SK-N-SH treated with all-trans-retinoic acid at 6 μM for 48 hours (cell line): ENCODE results near the gene FKBP2.

Source experiments
- ARNTL ChIP-seq: fragments of 450-650 bp; formaldehyde crosslinking; IDR thresholded peaks from 2 replicates; pipeline ENCODE4 v1.5.0; 2020; ENCODE audit warnings: low read depth, mild to moderate bottlenecking, moderate library complexity, borderline replicate concordance
- ESRRG ChIP-seq: fragments of 250-450 bp; sonication (Bioruptor Pico); IDR thresholded peaks from 2 replicates; pipeline ENCODE4 v1.6.1; 2021; ENCODE audit warnings: mild to moderate bottlenecking
- PPARA ChIP-seq: fragments of 250-450 bp; sonication (Bioruptor Pico); IDR thresholded peaks from 2 replicates; pipeline ENCODE4 v1.5.0; 2020; ENCODE audit warnings: mild to moderate bottlenecking, borderline replicate concordance
- RARB ChIP-seq: fragments of 250-450 bp; sonication (Bioruptor Pico); IDR thresholded peaks from 2 replicates; pipeline ENCODE4 v1.8.0; 2021; ENCODE audit warnings: mild to moderate bottlenecking, moderate library complexity
- TCF4 ChIP-seq: fragments of 250-450 bp; sonication (Bioruptor Pico); IDR thresholded peaks from 2 replicates; pipeline ENCODE4 v1.8.0; 2021; ENCODE audit warnings: mild to moderate bottlenecking, moderate library complexity, borderline replicate concordance
- TOX ChIP-seq: fragments of 250-450 bp; sonication (Bioruptor Pico); IDR thresholded peaks from 2 replicates; pipeline ENCODE4 v1.8.0; 2021; ENCODE audit warnings: mild to moderate bottlenecking, moderate library complexity, borderline replicate concordance
- ZNF8 ChIP-seq: fragments of 450-650 bp; formaldehyde crosslinking; IDR thresholded peaks from 2 replicates; pipeline ENCODE4 v1.5.0; 2020; ENCODE audit warnings: mild to moderate bottlenecking, moderate library complexity
- TF ChIP-seq, protein P1 (sequence below): fragments of 250-450 bp; sonication (Bioruptor Pico); IDR thresholded peaks from 2 replicates; pipeline ENCODE4 v1.5.1; 2020; ENCODE audit warnings: low read depth, mild to moderate bottlenecking, moderate library complexity
- TF ChIP-seq, protein P2 (sequence below): fragments of 250-450 bp; sonication (Bioruptor Pico); IDR thresholded peaks from 2 replicates; pipeline ENCODE4 v1.8.0; 2020; ENCODE audit warnings: mild to moderate bottlenecking, moderate library complexity, borderline replicate concordance
- TF ChIP-seq, protein P3 (sequence below): fragments of 250-450 bp; sonication (Bioruptor Pico); IDR thresholded peaks from 2 replicates; pipeline ENCODE4 v1.5.0; 2020; ENCODE audit warnings: mild to moderate bottlenecking, moderate library complexity

DNA sequence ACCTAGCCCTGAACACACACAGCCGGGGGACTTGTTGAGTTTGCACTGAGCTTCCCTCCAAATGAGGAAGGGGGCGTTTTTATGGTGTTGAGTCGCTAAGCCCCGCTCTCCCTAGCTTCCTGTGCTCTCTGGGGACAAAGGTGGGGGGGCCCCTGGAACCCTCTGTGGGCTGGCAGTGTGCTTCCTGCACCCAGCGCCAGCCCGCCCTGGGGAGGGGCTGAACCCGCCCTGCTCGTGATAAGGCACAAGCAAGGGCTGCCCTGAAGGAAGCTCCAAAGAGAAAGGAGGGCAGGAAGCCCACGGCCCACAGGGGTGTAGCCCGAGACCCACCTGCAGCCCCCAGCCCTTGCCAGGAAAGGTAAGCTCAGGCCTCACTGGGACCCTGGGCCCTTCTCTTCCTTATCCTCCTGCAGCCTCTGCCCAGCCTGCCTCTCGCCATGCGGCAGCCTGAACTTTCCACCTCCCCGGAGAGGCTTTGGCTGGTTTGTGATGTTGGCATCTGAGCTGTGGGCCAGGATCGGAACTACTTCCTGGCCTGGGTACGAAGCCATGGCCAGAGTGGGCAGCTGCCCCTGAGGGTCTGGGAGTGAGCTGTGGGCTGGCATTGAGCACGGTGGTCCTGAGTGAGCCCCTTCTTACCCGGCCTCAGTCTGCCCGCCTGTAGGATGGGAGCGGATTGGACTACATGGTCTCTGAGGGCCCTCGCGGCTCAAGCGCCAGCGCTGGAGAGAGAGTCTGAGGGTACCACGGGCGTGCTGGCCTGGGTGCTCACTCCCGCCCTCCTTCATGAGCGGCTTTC, 34.2 kb upstream of the FKBP2 start, which contains the start of gene FERMT3:
- TF ChIP-seq ESRRG (CRISPR knock-in tag) = no peak
- TF ChIP-seq TOX (CRISPR knock-in tag) = no peak
- no peak for TF ChIP-seq ZNF8 (CRISPR knock-in tag)
- TF ChIP-seq, protein P1, sequence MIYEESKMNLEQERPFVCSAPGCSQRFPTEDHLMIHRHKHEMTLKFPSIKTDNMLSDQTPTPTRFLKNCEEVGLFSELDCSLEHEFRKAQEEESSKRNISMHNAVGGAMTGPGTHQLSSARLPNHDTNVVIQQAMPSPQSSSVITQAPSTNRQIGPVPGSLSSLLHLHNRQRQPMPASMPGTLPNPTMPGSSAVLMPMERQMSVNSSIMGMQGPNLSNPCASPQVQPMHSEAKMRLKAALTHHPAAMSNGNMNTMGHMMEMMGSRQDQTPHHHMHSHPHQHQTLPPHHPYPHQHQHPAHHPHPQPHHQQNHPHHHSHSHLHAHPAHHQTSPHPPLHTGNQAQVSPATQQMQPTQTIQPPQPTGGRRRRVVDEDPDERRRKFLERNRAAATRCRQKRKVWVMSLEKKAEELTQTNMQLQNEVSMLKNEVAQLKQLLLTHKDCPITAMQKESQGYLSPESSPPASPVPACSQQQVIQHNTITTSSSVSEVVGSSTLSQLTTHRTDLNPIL (CRISPR knock-in tag) = no peak
- no peak for TF ChIP-seq PPARA (CRISPR knock-in tag)
- TF ChIP-seq, protein P2, sequence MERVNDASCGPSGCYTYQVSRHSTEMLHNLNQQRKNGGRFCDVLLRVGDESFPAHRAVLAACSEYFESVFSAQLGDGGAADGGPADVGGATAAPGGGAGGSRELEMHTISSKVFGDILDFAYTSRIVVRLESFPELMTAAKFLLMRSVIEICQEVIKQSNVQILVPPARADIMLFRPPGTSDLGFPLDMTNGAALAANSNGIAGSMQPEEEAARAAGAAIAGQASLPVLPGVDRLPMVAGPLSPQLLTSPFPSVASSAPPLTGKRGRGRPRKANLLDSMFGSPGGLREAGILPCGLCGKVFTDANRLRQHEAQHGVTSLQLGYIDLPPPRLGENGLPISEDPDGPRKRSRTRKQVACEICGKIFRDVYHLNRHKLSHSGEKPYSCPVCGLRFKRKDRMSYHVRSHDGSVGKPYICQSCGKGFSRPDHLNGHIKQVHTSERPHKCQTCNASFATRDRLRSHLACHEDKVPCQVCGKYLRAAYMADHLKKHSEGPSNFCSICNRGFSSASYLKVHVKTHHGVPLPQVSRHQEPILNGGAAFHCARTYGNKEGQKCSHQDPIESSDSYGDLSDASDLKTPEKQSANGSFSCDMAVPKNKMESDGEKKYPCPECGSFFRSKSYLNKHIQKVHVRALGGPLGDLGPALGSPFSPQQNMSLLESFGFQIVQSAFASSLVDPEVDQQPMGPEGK (CRISPR knock-in tag) = no peak
- TF ChIP-seq, protein P3, sequence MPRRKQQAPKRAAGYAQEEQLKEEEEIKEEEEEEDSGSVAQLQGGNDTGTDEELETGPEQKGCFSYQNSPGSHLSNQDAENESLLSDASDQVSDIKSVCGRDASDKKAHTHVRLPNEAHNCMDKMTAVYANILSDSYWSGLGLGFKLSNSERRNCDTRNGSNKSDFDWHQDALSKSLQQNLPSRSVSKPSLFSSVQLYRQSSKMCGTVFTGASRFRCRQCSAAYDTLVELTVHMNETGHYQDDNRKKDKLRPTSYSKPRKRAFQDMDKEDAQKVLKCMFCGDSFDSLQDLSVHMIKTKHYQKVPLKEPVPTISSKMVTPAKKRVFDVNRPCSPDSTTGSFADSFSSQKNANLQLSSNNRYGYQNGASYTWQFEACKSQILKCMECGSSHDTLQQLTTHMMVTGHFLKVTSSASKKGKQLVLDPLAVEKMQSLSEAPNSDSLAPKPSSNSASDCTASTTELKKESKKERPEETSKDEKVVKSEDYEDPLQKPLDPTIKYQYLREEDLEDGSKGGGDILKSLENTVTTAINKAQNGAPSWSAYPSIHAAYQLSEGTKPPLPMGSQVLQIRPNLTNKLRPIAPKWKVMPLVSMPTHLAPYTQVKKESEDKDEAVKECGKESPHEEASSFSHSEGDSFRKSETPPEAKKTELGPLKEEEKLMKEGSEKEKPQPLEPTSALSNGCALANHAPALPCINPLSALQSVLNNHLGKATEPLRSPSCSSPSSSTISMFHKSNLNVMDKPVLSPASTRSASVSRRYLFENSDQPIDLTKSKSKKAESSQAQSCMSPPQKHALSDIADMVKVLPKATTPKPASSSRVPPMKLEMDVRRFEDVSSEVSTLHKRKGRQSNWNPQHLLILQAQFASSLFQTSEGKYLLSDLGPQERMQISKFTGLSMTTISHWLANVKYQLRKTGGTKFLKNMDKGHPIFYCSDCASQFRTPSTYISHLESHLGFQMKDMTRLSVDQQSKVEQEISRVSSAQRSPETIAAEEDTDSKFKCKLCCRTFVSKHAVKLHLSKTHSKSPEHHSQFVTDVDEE (CRISPR knock-in tag) = no peak
- TF ChIP-seq ARNTL (CRISPR knock-in tag) = no peak
- no peak for TF ChIP-seq RARB
- no peak for TF ChIP-seq TCF4
